Fibroblast of skin of back (primary cell): ENCODE results near the gene SYDE1.
A peak's percentile ranks its signal among the peaks of the same experiment; 100 is the strongest.

Experiments
- DNase-seq: peaks from one replicate; pipeline ENCODE4 v3.0.0-alpha.2; 2013

The SYDE1 gene

DNA sequence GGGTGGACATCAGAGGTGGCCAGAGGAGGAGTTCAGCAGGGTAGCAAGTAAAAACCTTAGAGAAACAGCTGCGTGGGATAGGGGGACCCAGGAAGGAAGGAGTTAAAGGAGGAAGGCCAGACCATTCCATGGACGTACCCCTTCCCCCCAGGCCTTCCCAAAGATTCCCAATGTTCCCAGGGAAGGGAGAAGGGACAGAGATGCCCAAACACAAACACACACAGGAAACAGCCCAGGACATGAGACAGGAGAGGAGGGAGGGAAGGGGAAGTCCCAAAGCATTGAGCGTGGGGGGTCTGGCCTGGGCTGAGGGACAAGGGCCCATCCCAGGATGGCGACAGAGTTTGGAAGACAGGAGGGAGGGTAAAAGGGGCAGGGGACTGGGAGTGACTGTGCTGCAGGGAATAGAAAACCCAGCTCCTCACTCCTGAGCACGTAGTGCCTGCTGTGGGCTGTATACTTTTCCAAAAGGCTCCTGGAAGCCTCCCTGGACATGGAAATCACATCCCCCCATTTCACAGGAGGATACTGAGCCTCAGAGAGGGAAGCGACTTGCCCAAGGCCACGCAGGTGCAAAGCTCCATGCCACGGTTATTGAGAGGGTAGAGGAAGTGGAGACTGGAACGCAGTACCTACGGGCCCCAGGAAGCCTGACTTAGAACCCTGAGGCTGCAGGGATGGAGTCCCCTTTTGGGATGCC lies 1.1 kb downstream of the SYDE1 start:
- DNase-seq: peak; percentile 65

DNA sequence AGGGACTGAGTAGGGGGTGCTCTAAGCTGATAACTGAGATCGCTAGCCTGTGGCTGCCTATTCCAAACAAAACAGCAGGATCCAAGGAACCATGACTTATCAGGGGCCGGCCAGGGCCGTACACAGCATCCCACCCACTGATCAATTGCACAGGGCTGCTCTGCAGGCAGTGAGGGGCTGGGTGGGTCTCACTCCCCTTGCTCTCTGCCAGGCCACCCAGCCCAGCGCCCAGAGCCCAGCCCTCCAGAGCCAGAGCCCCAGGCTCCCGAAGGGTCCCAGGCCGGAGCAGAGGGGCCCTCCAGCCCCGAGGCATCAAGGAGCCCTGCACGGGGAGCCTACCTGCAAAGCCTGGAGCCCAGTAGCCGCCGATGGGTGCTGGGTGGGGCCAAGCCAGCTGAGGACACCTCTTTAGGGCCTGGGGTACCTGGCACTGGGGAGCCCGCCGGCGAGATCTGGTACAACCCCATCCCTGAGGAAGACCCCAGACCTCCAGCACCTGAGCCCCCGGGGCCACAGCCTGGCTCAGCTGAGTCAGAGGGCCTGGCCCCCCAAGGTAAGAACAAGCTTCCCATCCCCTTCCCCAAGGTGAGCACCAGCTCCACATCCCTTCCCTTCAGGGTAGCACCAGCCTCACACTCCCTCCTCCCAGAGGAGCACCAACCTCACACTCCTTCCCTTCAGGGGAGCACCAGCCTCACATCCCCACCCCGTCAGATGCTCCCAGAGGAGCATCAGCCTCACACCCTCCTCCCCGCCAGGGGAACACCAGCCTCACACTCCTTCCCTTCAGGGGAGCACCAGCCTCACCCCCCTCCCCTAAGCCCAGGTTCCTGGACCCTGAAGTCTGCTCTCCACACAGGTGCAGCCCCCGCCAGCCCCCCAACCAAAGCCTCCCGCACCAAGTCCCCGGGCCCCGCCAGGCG lies 1.9 kb downstream of the SYDE1 start:
- no peak for DNase-seq

DNA sequence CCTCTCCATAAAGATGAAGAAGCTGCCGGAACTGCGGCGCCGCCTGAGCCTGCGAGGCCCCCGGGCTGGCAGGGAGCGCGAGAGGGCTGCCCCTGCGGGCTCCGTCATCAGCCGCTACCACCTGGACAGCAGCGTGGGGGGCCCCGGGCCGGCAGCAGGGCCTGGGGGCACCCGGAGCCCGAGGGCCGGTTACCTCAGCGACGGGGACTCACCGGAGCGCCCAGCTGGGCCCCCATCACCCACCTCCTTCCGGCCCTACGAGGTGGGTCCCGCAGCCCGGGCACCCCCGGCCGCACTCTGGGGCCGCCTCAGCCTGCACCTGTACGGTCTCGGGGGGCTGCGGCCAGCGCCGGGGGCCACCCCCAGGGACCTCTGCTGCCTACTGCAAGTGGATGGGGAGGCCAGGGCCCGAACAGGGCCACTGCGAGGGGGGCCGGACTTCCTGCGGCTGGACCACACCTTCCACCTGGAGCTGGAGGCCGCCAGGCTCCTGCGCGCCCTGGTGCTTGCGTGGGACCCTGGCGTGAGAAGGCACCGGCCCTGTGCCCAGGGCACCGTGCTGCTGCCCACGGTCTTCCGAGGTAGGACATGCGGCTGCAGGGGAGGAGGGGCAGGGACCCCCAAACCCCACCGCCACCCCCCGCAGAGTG lies 2.7 kb downstream of the SYDE1 start:
- DNase-seq: no peak

DNA sequence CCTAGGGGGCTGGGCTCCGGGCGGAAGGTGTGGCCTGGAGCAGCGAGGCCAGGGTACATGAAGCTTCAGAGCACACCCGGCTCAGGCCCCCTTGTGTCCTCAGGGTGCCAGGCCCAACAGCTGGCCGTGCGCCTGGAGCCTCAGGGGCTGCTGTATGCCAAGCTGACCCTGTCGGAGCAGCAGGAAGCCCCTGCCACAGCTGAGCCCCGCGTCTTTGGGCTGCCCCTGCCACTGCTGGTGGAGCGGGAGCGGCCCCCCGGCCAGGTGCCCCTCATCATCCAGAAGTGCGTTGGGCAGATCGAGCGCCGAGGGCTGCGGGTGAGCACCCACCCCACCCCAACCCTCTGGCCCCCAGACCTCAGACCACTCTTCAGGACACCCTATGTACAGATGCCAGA lies 3.2 kb downstream of the SYDE1 start:
- no peak for DNase-seq

DNA sequence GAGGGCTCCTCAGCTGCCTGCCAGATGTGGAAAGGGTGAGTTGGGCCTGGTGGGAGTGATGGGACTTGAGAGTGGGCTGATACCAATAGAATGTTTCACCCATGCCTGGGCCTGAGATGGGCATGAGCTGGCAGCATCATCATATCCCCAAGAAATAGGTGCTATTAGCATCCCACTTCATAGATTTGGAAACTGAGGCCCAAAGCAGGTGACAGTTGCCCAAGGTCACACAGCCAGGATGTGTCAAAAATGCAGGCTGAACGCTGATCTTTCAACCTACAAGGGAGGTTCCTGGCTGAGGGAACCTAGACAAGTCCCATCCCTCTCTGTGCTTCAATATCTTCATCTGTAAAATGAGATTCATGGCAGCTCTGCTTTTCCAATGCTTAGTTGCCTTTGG lies 4.6 kb downstream of the SYDE1 start:
- no peak for DNase-seq

DNA sequence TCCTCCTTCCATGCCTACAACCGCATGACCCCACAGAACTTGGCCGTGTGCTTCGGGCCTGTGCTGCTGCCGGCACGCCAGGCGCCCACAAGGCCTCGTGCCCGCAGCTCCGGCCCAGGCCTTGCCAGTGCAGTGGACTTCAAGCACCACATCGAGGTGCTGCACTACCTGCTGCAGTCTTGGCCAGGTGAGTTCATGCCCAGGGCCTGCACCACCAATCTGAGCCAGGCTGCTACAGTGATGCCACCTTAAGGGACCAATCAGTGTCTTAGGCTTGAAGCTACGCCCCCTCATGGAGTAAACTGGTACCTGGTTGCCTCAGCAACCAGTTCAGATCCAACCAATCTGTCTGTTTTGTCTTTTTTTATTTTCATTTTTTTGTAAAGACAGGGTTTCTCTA lies 5.2 kb downstream of the SYDE1 start:
- DNase-seq: no peak

DNA sequence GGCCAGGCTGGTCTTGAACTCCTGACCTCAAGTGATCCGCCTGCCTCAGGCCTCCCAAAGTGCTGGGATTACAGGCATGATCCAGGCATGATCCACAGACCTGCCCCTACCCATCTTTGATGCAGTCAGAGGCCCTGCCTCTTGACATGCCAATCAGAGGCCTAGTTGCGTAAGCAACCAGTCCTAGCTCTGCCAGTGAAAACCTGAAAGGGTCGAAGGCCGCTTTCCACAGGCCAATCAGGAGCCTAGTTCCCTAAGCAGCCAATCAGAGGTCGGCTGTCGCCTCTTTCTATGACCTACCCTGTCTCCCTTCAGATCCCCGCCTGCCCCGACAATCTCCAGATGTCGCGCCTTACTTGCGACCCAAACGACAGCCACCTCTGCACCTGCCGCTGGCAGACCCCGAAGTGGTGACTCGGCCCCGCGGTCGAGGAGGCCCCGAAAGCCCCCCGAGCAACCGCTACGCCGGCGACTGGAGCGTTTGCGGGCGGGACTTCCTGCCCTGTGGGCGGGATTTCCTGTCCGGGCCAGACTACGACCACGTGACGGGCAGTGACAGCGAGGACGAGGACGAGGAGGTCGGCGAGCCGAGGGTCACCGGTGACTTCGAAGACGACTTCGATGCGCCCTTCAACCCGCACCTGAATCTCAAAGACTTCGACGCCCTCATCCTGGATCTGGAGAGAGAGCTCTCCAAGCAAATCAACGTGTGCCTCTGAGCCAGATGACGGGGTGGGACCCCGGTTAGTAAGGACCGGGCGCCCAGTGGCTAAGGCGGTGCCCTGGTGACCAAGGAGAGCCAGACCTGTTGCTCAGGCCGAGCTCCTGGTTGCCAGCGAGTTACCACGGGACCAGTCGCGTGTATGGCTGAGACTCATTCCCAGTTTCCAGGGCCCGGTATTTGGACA lies 6.3 kb downstream of the SYDE1 start:
- DNase-seq: no peak

DNA sequence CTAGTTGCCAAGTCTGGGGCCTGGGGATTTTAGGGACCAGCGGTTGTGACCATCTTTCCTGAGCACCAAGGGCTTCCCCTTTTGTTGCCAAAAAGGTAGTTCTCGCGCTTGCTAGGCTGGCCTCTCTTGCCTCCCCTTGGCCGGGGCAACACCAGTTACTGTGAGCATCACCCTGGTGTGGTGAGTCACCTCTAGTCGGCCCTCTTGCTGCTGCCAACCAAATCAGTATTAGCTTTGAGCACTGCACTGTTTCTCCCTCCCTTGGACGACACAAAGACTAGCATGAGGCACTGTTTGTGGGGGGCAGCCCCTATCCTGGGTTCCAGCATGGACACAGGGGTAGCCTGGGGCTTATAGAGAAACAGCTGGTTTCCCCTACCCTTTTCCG lies 6.9 kb downstream of the SYDE1 start:
- peak; percentile 55 for DNase-seq

DNA sequence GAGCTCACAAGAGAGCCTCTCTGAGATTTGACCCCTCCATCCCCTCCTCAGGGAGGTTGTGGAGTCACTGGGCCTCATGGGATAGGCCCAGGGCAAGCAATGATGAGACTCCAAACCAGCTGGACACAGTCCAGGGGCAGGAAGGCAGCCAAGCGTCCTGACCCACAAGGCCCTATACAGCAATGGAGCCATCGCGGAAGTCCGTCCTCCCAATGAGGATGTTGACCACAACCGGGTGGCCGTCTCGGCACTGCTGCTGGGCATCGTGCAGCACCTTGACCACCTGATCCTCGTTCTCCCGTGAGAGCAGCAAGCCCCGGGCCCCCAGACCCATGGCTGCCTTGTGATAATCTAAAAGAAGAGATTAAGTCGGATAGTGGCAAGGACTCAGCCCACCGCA lies 7.9 kb downstream of the SYDE1 start:
- no peak for DNase-seq

DNA sequence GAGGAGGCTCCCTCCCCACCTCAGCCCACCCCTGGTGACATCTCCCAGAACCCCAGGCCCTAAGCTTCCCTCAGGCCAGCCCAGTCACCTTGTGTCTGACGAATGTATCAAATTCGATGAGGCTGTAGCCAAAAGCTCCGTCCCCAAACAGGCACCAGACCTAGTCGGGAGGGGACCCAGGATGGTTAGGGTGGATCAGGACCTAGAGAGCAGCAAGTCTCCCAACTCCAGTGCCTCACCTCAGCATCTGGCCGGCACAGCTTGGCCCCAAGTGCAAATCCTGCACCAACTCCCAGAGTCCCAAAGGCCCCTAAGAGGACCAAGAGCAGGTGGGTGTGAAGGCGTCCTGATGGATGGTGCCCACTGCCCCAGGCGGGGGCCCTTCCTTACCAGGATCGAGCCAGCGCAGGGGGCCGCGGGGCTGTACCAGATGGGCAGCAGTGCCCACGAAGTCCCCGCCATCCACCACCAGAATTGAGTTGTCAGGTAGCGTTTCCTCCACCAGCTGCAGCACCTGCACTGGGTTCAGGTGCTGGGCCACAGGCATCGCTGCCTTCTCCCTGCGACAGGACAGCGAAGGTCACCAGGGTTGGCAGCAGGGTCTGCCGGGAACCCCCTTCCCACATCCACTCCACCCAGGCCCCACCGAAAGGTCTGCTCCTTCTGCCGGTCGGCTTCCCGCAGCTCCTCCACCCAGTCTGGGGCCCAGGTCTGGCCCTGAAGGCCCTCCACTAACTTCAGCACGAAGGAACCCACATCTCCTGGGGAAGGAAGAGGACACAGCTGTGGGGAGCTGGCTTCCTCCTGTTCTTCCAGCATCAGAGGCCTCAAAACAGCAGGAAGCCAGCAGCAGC lies 8.8 kb downstream of the SYDE1 start:
- no peak for DNase-seq

DNA sequence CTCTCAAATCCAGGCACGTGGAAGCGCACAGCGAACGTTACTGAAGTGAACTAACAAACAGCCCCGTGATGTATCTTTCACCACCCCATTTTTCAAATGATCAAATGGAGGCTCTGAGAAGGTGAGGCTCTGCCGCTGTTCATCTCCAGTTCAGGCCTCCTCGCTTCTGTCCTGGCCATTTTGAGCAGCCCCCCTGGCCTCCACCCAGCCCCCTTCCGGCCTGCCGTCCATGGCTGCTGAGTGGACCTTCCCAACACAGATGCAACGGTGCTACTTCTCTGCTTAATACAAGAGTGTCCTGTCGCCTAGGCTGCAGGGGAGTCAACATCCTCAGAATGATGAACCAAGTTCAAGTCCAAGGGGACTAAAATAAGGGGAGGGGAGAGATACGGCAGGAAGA lies 9.7 kb downstream of the SYDE1 start:
- no peak for DNase-seq

DNA sequence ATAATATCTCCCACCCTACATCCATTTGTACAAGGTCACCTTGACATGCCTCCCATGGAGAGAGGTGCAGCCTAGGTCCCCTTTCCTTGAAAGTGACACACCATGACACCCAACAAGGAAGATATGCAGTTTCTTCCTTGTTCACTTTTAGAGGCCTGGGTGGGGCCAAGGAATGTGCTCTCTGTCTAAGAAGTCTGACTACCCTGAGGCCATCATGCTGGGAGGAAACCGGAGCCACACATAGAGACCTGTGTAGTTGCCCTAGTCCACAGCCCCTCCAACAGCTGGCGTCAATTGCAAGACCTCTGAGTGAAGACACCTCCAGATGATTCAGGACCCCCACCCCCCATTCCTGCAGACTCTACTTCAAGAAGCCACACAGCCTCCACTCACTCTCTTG lies 11.0 kb downstream of the SYDE1 start:
- DNase-seq: no peak

DNA sequence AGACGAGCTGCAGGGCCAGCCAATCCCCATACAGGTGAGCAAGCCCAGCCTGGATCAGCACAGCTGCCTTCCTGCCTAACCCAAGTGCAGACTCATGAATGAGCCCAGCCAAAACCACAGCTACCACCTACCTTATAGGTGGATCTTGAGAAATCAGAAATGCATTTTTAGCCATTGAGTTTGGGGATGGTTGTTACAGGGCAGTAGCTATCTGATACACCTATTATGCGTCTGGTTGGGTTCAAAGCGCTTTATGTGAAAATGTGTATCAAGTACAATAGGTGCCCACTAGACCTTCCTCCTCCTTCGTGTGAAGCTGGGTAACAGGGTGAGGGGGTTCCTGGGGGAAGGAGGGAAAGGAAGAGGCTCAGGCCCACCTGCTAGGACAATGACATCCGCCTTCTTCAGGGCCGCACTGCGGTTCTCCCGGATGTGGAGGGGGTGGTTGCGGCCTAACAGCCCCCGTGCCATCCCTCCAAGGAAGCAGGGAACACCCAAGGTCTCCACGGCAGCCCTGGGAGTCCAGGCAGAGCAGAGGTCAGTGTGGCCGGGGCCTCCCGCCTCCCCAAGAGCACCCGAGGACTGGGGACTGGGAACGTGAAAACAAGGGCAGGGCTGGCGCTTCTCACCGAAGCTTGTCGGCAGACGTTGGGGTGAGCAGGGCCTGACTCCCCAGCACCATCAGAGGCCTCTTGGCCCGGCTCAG lies 11.7 kb downstream of the SYDE1 start:
- no peak for DNase-seq

DNA sequence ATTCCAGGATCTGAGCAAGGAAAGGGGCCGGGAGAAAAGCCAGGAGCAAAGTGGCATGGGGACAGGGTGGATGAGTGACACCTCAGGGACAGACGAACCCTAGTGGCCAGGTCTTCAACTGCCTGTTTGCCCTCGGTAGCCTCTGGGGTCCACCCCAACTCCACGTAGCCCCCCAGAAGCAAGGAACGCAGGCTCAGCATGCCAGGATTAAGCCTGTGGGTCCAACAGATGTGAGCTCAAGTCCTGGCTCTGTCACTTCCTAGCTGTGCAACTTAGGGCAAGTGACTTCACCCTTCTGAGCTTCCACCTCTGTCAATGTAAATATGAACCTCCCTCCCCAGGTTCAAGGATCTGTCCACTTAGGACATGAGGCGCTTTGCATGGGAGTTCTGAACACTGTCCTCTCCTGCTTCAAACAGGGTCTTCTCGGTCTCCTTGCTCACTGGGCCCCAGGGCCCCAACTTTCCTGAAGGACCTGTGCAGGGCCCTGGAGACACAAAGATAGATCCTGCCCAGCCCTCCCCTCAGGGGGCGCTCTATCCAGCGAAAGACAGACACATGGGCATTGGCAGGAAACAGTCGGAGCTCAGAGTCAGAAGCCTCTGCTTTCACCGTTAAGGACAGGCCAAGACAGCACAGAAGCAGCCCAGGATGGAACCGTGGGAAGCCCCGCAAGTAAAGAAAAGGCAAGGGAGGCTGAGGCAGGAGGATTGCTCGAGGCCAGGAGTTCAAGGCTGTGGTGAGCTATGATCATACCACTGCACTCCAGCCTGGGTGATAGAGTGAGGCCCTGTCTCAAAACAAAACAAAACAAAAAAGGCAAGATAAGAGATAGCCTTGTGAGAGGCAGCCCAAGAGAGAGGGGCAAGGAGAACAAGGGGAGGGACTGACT lies 13.2 kb downstream of the SYDE1 start:
- DNase-seq: no peak

DNA sequence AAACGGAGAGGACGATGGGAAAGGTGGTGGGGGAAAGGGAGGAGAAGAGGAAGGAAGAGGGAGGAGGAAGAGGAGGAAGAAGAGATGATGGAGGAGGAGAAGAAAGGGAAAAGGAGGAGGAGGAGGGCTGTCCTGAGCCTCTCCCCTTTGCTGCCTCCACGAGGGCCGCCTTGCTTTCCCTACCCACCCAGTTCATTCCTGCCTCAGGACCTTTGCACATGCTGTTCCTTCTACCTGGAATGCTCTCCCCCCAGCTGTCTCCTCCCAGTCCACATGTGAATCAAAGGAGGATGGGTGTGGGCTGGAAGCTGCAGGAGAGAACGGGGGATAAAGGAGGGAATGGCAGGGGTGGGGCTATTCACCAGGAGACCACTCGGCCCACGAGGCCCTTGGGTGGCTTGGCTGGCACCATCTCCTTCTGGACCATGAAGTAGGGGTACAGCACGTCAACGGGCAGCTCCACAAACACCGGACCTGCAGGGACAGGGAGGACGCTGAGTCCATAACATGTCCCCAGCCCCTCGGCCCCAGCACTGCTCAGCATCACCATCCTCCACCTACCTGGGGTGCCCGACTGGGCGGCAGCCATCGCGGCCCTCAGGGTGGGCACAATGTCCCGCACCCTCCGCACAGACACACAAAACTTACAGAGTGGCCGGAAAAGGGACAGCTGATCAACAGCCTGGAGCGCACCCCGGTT lies 15.3 kb downstream of the SYDE1 start:
- DNase-seq: no peak

DNA sequence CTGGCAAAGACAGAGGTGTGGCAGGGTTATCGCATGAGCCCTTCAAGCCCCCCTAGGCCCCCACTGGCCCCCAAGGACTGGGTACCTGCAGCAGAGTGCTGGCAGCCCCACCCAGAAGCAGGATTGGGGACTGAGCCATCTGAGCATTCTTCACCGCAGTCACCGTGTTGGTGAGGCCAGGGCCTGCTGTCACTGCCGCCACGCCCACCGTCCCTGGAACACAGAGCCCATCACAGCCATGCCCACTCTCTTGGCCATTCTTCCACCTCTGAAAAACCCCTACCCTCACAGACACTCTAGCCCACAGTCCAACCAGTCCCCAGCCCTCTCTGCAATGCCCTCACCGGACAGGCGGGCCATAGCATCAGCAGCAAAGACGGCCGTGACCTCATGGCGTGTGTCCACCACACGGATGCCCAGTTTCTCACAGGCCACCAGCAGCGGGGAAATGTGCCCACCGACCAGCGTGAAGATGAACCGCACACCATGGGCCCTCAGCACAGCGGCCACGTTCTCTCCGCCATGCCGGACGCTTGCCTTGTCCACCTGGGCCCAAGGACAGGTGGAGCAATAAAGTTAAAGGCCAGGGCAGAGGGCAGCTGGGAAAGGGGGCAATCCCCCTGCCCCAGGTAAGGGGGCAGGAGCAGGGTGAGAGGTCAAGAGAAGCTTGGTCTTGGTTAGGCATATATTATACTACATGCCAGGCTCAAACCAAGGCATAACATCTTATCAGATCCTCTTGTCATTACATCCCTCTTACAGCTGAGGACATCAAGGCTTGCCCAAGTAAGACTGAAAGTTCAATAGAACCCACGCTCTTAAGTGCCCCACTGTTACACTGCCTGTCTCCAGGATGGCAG lies 16.1 kb downstream of the SYDE1 start:
- no peak for DNase-seq

DNA sequence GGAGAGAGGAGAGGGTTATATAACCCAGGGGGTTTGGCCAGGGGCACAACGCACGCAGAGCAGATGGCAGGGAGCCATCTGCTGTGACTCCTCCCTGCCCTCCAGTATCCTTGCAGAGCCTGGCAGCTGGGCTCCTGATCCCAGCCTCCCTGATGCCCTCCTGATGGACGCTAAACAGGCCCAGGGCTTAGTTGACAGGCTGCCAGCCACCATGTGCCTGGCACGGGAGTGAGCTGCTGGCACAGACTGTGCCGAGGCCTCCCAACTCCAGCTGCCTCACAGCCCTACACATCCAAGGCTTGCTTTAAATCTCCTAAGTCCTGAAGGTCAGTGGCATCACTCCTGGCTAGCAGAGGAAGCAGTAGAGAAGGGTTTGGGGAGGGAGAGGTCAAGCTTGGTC lies 16.7 kb downstream of the SYDE1 start:
- no peak for DNase-seq

DNA sequence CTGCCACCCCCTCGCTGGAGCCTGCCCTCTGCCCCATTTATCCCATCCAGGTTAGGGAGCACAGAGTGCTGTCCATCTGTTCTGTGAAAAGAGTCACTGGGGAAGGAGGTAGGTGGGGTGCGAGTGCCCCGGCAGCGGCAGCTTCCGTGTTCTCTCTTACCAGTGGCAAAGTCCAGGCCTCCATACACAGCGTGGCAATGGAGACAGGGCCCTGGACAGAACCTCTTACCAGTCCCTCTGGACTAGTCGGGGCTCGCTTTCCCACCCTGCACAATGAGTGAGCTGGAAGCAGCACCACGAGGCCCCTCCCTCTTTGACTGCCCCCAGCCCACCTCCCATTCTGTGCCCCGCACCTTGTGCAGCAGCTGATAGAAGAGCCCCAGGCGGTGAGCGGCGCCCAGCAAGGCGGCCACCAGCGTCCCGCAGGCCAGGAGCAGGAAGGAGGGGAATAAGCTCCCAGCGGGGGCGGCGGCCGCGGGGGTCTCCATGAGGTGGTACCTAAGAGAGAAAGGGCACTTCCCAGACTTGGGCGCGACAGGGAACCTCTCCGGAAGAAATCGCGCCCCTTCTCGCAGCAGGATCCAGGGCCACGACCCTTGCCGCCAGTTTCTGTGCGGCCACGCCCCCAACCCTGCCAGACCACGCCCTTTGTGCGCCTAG lies 17.5 kb downstream of the SYDE1 start:
- DNase-seq: no peak
